ENCODE results near the gene USP30. TPM values are rescaled to one million over a fixed set of nuclear protein-coding genes. Genes with fewer than 3 reads are reported as not detected.

Gene USP30
- total RNA-seq, 4 donors from 2014 or later, result 18.8 to 25.7 (median 20.9) TPM

DNA sequence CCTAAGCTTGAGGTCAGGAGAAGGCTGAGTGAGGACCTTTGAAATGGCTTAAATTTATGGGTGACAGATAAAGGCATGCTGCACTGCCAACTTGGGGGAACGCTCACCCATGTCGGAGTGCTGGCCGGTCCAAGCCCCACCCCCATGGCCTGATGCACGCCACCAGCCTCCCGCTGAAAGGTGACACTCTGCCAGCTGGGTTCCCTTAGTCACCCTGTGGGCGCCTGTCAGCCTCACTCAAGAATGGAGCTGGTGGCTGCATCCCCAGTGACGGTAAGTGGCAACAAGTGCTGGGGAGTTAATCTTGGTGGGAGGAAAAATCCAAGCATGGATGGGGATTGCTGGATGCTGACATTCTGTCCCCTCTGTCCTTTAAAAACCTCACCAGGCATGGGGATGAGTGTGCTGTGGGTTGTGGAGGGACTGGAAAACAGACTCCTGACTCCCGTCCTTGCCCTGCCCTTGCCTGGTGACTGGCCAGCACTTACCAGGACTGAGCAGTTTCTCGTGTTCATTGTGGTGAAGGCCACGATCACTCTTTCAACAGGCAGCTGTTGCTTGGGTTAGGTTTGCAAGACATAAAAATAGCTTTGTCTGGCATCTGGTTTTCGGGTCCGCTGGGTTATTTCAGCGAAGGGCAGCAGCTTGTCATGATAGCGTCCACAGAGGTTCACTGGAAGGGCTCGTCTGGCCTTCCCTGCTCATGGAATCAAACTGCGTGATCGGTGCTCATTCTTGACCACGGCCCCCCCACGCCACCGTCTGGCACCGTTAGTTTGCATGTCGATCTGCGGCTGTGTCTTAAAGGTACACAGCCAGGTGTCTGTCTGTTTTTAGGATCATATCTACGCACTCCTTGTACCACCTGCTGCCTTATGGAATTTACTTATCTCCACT is 79.0 kb downstream of the USP30 start:
- H3K9me3 ChIP-seq, result no peaks in the 10 kb centered on the region
- 47 to 55% methylated on average over 24 of the region's 24 CpGs for WGBS, 2 donors
- DNase-seq, result peak; percentile 97 to 98
- H3K27me3 ChIP-seq, result no peaks in the 10 kb centered on the region
- TF ChIP-seq, protein P1, sequence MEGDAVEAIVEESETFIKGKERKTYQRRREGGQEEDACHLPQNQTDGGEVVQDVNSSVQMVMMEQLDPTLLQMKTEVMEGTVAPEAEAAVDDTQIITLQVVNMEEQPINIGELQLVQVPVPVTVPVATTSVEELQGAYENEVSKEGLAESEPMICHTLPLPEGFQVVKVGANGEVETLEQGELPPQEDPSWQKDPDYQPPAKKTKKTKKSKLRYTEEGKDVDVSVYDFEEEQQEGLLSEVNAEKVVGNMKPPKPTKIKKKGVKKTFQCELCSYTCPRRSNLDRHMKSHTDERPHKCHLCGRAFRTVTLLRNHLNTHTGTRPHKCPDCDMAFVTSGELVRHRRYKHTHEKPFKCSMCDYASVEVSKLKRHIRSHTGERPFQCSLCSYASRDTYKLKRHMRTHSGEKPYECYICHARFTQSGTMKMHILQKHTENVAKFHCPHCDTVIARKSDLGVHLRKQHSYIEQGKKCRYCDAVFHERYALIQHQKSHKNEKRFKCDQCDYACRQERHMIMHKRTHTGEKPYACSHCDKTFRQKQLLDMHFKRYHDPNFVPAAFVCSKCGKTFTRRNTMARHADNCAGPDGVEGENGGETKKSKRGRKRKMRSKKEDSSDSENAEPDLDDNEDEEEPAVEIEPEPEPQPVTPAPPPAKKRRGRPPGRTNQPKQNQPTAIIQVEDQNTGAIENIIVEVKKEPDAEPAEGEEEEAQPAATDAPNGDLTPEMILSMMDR (IDR thresholded peaks at IDR 0.05), result no peak
- TF ChIP-seq POLR2A (IDR thresholded peaks at IDR 0.05), result peak in 1 of 2 donors; percentile 69
- H3K4me3 ChIP-seq (replicated peaks in 1 of 3), result no peak overlapping the region
- no peaks in the 10 kb centered on the region for H3K36me3 ChIP-seq
- peaks cover 33 to 52% of the 10 kb centered on the region in 2 donors for H3K4me1 ChIP-seq
- intact Hi-C loops (cut with DNase I), result no loop called here
- H3K27ac ChIP-seq, result peak overlapping the region; percentile 80 to 86 (median 82)

DNA sequence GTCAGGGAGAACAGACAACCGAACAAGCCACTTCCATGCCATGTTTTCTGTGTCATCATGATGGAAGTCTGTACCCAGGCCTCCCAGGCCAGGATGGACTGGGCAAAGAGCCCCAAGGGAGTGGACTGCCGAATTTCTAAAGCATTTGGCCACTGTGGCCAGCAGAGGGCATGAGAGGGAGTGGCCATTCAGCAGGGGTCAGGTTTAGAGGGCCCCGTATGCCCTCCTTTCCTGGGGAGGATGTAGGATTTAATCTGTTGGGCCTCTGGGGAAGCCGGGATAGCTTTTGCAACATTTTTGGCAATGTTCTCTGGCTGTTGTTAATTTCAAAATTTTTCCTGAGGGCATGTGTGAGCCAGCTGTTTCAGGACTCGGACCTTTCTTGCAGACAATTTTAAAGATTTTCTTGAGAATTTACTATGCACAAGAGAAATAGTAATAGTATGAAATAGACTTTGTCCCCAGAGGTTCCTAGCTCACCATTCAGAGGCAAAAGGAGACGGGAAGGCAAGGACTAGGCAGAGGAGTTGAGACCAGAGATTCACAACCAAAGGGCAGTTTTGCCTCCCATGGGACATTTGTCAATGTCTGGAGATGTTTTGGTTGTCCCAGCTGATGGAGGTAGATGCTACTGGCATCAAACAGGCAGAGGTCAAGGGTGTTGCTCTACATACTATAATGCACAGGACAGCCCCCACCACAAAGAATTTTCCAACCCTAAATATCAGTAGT is 82.0 kb downstream of the USP30 start:
- peaks cover 50 to 64% of the 10 kb centered on the region in 2 donors for H3K4me1 ChIP-seq
- TF ChIP-seq, protein P1 (IDR thresholded peaks at IDR 0.05), result peak in 4 of 6 experiments; percentile 17 to 46 (median 34)
- no peak for TF ChIP-seq POLR2A (IDR thresholded peaks at IDR 0.05)
- 49 to 59% methylated on average over 6 of the region's 6 CpGs for WGBS, 2 donors
- H3K27ac ChIP-seq, result peak overlapping the region; percentile 1 to 64 (median 22)
- intact Hi-C loops (cut with DNase I), result no loop called here
- H3K9me3 ChIP-seq, result no peaks in the 10 kb centered on the region
- H3K27me3 ChIP-seq, result no peaks in the 10 kb centered on the region
- H3K36me3 ChIP-seq, result no peaks in the 10 kb centered on the region
- no peak overlapping the region for H3K4me3 ChIP-seq (replicated peaks in 1 of 3)
- DNase-seq, result peak; percentile 30 to 50

- intact Hi-C loops (cut with DNase I), result no loop called here
- TF ChIP-seq, protein P1 (IDR thresholded peaks at IDR 0.05), result no peak
- no peak for TF ChIP-seq POLR2A (IDR thresholded peaks at IDR 0.05)
- DNase-seq, result no peak
- no peaks in the 10 kb centered on the region for H3K27me3 ChIP-seq
- H3K36me3 ChIP-seq, result peaks cover 4 to 6% of the 10 kb centered on the region in 2 donors
- H3K4me1 ChIP-seq, result peaks cover 34 to 39% of the 10 kb centered on the region in 2 donors
- WGBS, 2 donors, result 77 to 92% methylated on average over 2 of the region's 2 CpGs
- no peak overlapping the region for H3K4me3 ChIP-seq (replicated peaks in 1 of 3)
- peak overlapping the region; percentile 52 to 75 (median 63) for H3K27ac ChIP-seq
- H3K9me3 ChIP-seq, result no peaks in the 10 kb centered on the region
Observed at GRCh38 chr12:109137055-109137454, 84.7 kb downstream of the USP30 start.

Small RNA genes lying within 50 kb of the gene (small RNA-seq; reads per million reads assigned to genes)
- gene AC190387.1, result not detected
- gene RNA5SP372, result not detected

Other genes starting within 250 kb of the USP30 start
- gene SSH1, start 195.0 kb upstream of the USP30 start, total RNA-seq, result 10 to 100 TPM; 13.0 to 26.8 (median 21.7) TPM
- gene DAO, start 172.5 kb upstream of the USP30 start, total RNA-seq, result not detected
- not detected for gene SVOP, start 31.5 kb upstream of the USP30 start, total RNA-seq
- gene ALKBH2, start 40.9 kb downstream of the USP30 start, total RNA-seq, result 10 to 100 TPM in 3 of 4 donors, 1 to 10 TPM in 1; 7.6 to 34.5 (median 16.7) TPM
- gene UNG, start 45.0 kb downstream of the USP30 start, total RNA-seq, result 10 to 100 TPM; 33.1 to 45.5 (median 37.5) TPM
- gene ACACB, start 64.0 kb downstream of the USP30 start, total RNA-seq, result 100 to 1,000 TPM; 115 to 178 (median 140) TPM